NOMO-1 treated with DMSO at 0.1 percent for 48 hours (cell line): ENCODE measurements around the gene ARFIP1.

Experiments
- DNase-seq: peaks from one replicate; lab custom pipeline; 2025; ENCODE audit not compliant: unreplicated experiment; lab: John Stamatoyannopoulos, UW

ARFIP1 gene

GRCh38 chr4:152960082-152960481 lies 180.3 kb downstream of the ARFIP1 start:
- no peak for DNase-seq

- DNase-seq, result no peak
Observed at GRCh38 chr4:152961014-152961772, 181.4 kb downstream of the ARFIP1 start.

GRCh38 chr4:152961773-152962115 lies 182.0 kb downstream of the ARFIP1 start:
- no peak for DNase-seq
